ENCODE measurements around the gene LRCH4.

The LRCH4 gene

GRCh38 chr7:100582041-100582579, 3.8 kb downstream of the LRCH4 start:
- DNase-seq, result no peak

GRCh38 chr7:100580466-100581283, 5.3 kb downstream of the LRCH4 start:
- DNase-seq, result no peak

- no peak for DNase-seq
Observed at GRCh38 chr7:100578246-100579183, 7.4 kb downstream of the LRCH4 start.

GRCh38 chr7:100577507-100577906, 8.4 kb downstream of the LRCH4 start:
- no peak for DNase-seq

GRCh38 chr7:100577103-100577502, 8.8 kb downstream of the LRCH4 start:
- DNase-seq, result no peak

- no peak for DNase-seq
Observed at GRCh38 chr7:100576384-100576993, 9.4 kb downstream of the LRCH4 start.

GRCh38 chr7:100575746-100576383, 10.1 kb downstream of the LRCH4 start:
- no peak for DNase-seq

- no peak for DNase-seq
Observed at GRCh38 chr7:100575206-100575631, 10.7 kb downstream of the LRCH4 start.

GRCh38 chr7:100574362-100575205, 11.3 kb downstream of the LRCH4 start:
- no peak for DNase-seq

- DNase-seq, result no peak
Observed at GRCh38 chr7:100573691-100574361, 12.1 kb downstream of the LRCH4 start, which contains the start of gene SAP25. Gene SAP25, minus strand, starts transcription at chr7:100573900. Its CDS starts 158 bp downstream, at chr7:100573742.

- no peak for DNase-seq
Observed at GRCh38 chr7:100572949-100573675, 12.8 kb downstream of the LRCH4 start.

- DNase-seq, result no peak
Observed at GRCh38 chr7:100572281-100572948, 13.5 kb downstream of the LRCH4 start.

GRCh38 chr7:100571829-100572116, 14.2 kb downstream of the LRCH4 start:
- no peak for DNase-seq

- no peak for DNase-seq
Observed at GRCh38 chr7:100570954-100571828, 14.7 kb downstream of the LRCH4 start.

- no peak for DNase-seq
Observed at GRCh38 chr7:100568896-100569844, 16.8 kb downstream of the LRCH4 start.

GRCh38 chr7:100568176-100568895, 17.6 kb downstream of the LRCH4 start:
- DNase-seq, result no peak

GRCh38 chr7:100567751-100568175, 18.2 kb downstream of the LRCH4 start:
- no peak for DNase-seq

All from amniotic stem cell (primary cell).